Fibroblast of pulmonary artery (primary cell): ENCODE results near the gene ATP2B2.
"Not testable (repeated sequence)": the region's sequence is repeated elsewhere in the genome, so short reads cannot be mapped to it uniquely, and the experiment has no call there.

Experiments used
- DNase-seq: peaks from one replicate; pipeline ENCODE4 v3.0.0-alpha.2; 2010; ENCODE audit warnings: low read depth
- H3K4me3 ChIP-seq: replicated peaks from 2 replicates; pipeline ENCODE4 v1.5.1; 2011; ENCODE audit warnings: low read depth, mild to moderate bottlenecking, control low read depth, low read length, moderate library complexity
- CTCF ChIP-seq: IDR thresholded peaks from 2 replicates; pipeline ENCODE4 v1.5.1; 2011; ENCODE audit warnings: mild to moderate bottlenecking, control low read depth, low read length, inconsistent platforms; ENCODE audit errors: missing control alignments

The ATP2B2 gene

GRCh38 chr3:10546181-10546624, 40.8 kb upstream of the ATP2B2 start:
- TF ChIP-seq CTCF: no peak
- DNase-seq: no peak
- no peak overlapping the region for H3K4me3 ChIP-seq

- no peak for DNase-seq
- no peak for TF ChIP-seq CTCF
- H3K4me3 ChIP-seq: no peak overlapping the region
These were observed 37.1 kb upstream of the ATP2B2 start for GRCh38 chr3:10542518-10542917.

- not testable (repeated sequence) for H3K4me3 ChIP-seq, DNase-seq
These were observed 35.0 kb upstream of the ATP2B2 start for GRCh38 chr3:10540347-10540746.

- no peak for DNase-seq
- H3K4me3 ChIP-seq: no peak overlapping the region
- TF ChIP-seq CTCF: no peak
These were observed 28.7 kb upstream of the ATP2B2 start for GRCh38 chr3:10534066-10534465.

GRCh38 chr3:10533737-10534023, 28.3 kb upstream of the ATP2B2 start:
- DNase-seq: no peak
- H3K4me3 ChIP-seq: no peak overlapping the region
- no peak for TF ChIP-seq CTCF

- H3K4me3 ChIP-seq: no peak overlapping the region
- DNase-seq: no peak
- no peak for TF ChIP-seq CTCF
These were observed 27.8 kb upstream of the ATP2B2 start for GRCh38 chr3:10532939-10533736.

GRCh38 chr3:10531031-10531430, 25.6 kb upstream of the ATP2B2 start:
- H3K4me3 ChIP-seq: no peak overlapping the region
- TF ChIP-seq CTCF: no peak
- no peak for DNase-seq
